ENCODE results near the gene SUPT20H. TPM values are rescaled to one million over a fixed set of nuclear protein-coding genes. Genes with fewer than 3 reads are reported as not detected.
A peak's percentile ranks its signal among the peaks of the same experiment; 100 is the strongest.

The SUPT20H gene
- polyA plus RNA-seq (2013, experiment 1 of 2; ENCODE audit: insufficient read length) = 58.2 TPM
- 45.7 TPM for polyA plus RNA-seq (2013, experiment 2 of 2; ENCODE audit: insufficient read length)

DNA sequence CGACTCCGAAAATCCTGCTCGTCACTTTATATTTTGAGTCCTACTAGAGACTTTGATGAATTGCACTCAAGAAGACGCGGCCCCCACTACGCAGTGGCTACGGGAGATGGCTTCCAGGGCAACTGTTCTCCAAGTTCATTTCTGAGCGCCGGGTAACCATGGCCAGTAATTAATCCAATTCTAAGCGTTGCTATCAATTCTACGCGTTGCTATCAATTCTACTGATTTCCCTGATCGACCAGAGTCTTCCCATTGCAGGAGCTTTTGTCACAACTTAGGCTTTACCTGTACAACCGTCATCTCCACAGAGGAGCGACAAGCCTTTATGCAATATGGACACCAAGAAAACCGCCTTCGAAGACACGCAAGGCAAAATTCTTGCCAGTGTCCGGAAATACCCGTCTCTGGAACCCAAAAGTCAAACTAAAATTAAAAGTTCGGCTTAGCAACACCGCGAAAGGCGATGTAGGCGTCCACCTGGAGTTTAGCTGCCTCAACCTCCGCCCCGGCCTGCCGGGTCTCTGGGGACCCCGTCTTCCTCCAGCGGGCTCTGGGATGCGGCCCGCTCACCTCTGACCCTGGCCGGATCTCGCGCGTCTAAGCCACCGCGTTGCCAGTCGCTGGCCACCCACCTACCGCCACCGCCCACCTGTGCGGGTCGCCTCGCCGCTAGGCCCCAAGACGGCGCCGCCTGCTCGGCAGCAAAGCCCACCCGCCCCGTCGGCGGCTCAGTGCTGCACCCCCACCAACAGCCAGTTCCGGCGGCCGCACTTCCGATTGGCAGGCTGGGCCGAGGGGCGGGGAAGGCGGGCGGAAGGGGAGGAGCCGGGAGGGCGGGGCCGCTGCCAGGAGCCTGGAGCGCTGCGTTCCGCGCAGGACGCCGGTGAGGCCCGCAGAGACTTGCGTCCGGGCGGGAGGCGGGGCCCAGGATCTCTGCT lies at the start of gene SUPT20H:
Gene SUPT20H (minus strand): TSS at position 779 of the 938 bp plus-strand sequence. CDS start 8,198 bp downstream, outside the sequence.
- peak; percentile 90 for DNase-seq

DNA sequence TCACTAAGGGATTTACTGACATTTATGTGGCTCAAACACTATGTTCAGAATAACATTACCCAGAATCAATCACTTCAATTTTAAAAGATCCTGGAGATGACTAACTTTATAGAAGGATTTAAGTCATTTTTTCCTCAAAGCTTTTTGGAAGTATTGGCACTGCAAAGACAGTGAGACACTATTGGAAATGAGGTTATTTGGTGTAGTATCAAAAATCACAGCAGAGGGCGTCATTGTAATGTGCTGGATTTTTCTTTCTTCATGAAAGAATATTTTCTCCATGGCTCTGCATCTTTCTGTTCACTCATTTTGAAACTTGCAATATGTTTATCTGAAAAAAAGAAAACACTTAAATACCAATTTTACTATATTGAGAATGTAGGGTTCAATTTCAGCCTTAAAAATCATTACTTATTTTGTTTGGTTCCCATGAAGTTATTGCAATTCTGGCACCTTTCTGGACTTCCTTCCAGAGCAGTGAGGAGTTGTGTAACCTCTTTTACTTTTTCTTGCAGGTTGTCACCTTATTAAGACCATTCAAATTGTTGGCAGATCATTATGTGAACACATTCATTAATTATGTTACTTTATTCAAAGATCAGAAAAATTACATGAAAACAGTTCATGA lies 49.7 kb upstream of the SUPT20H start:
- DNase-seq = peak; percentile 79

DNA sequence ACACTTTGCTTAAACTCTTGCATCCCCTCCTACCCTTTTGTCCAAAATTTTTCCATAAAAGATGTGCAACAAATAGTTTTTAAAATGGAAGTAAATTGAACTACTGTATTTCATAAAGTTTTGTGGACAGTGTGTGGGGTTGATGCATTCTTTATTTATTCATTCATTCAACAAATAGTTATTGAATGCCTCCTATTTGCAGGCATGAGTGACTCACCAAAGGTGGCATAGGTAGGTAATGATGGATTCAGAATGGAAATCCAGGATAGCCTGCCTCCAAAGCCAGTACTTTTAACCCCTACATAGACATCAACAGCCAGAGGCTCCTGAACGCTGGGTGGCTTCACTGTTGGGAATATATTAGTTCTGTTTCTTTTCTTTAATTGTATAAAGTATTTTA lies 48.4 kb upstream of the SUPT20H start:
- no peak for DNase-seq

DNA sequence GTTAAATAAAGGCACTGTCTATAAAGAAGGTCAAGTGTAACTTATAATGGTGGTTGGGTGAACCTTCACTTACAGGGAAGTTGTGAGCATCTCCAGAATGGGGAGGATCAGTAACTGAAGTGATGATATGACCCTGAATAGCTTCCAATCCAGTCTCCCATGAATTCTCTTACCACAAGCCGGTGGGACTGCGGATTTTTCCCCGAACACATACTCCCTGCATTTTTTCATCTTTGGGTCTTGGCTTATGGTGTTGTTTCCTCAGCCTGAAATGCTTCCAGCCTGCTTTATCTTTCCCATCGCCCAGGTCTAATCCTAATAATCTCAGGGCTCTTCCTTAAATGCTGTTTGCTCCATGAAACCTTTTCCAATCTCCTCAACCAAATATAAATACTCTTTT lies 48.0 kb upstream of the SUPT20H start:
- DNase-seq = no peak

DNA sequence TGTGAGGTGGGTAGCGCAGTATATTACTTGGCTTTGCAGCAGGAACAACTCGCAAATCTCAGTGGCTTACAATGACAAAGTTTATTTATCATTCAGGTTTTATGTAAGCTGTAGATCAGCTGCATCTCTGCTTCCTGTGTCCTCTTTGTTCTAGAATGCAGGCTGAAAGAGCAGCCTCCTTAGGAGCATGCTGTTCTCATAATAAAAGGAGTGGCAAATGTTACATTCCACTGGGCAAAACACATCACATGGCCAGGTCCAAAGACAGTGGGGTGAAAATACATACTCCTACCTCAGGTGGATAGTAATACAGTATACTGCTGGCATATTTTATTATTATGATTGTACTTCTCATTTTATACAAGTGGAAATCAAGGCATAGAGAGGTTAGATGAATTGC lies 47.2 kb upstream of the SUPT20H start:
- DNase-seq = no peak

DNA sequence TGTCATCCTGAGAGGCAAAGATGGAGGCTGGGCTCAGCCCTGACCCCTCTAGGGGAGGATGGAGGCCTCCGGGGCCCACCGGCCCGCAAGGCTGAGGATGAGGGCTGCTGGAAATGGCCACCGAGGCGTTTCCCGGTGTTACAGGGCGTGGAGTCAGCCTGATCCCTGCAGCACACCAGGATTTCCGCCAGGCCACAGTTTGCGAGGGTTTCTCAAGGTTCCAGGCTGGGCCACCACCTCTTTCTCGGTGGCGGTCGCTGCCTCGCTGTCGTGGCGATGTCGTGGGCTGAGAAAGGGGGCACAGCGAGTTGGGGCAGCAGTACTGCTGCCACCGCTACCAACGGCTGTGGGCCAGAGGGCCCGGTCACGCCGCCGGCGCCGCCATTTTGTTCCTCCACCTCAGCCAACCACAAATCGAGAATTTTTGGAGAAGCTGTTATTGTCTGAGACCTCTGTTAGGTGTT lies 45.8 kb upstream of the SUPT20H start, which contains the start of gene CSNK1A1L:
Gene CSNK1A1L (minus strand): TSS at position 414 of the 464 bp plus-strand sequence. CDS start 408 bp downstream, at position 6.
- no peak for DNase-seq

DNA sequence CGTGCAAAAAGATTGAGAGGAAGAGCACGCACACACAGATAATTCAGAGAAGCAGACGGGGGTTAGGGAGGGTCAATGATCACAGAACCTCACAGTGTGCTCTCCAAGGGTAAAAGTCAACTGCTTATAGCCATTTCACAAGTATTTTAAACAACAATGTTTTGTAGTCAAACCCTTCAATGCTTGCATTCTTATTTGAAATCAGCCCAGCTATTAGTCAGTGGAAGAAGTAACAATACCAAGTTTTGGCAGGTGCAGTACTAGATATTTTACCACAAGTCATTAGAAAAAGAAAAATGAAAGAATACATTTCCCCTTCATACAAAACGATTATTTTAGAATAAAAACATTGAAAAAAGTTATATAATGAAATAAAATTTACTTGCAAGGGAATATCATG lies 43.4 kb upstream of the SUPT20H start:
- DNase-seq = no peak

DNA sequence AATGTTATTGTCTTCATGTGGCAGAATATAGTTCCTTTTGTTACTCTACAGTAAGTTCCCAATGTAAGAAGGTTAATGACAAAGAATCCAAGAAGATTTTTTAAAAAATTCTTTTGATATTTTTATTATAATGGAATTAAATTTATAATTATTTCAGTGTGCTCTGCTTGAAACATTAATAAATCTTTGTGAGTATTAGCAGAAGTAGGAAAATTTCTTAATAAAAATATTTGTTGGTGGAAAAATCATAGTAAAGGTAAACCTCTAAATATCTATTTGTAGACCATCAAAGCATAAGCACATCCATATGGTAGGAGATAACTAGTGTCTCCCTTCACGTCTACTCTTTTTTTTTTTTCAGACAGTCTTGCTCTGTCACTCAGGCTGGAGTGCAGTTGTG lies 41.7 kb upstream of the SUPT20H start:
- DNase-seq = no peak

DNA sequence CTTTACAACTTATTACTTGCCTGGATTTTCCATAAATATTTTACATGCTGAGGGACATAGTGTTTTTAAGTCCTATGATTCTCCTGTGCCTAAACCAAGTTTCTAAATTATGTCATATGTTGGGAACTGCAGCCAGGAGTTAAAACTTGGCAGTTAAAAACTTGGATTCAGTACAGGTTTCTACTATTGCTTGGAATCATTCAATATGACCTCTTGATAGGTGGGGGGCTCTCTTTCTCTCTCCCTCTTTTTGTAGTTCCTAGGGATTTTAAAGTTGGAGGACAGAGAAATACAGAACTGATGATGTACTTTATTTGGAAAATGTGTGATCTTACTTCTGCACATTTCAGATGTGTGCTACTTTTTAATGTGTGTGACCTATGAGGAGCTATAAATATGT lies 41.2 kb upstream of the SUPT20H start:
- DNase-seq = no peak

DNA sequence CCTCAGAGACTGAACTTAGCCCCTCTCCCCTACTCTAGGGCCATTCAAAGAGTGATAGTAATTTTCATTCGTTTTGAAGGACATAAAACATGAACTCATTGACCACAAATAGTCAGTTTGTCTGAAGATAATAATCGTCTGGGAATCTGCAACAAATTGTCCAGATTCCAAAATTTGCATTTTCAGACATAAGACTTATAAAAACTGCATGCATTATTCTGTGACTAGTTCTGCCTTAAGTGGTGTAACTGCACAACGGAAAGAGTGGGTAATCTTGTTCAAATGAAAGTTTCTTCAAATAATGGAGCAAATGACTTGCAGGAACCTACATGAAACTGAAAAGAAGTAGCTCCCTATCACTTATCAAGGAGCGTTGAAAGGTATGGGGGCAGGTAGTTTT lies 37.6 kb upstream of the SUPT20H start:
- DNase-seq = peak; percentile 54

DNA sequence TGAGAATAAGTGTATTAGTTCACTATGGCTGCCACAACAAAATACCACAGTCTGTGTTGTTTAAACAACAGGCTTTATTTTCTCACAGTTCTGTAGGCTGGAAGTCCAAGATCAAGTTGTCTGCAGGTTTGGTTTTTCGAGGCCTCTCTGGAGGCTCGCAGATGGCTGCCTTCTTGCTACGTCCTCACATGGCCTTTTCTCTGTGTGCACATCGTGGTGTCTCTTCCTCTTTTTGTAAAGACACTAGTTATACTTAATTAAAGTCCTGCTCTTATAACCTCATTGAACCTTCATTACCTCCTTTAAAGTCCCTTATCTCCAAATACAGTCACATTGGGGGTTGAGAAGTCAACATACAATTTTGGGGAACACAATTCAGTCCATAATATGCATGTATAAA lies 35.4 kb upstream of the SUPT20H start:
- no peak for DNase-seq

DNA sequence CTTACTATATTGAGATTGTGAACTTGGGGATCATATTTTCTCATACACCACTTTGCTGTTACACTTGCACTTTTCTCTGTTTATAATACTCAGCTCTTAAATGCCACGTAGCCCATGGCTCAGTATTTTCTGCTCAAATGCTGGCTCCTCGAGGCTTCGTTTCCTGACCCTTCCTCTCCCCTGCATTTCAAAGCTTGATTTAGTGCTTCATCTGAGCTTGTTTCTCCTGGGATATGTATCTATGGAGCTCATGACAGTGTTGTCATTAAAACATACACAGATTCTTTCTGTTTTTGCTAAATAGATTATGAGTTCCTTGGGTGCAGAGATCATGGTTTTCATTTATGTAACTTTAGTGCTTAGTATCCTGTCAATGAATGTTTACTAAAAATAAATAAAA lies 34.6 kb upstream of the SUPT20H start:
- DNase-seq = no peak

DNA sequence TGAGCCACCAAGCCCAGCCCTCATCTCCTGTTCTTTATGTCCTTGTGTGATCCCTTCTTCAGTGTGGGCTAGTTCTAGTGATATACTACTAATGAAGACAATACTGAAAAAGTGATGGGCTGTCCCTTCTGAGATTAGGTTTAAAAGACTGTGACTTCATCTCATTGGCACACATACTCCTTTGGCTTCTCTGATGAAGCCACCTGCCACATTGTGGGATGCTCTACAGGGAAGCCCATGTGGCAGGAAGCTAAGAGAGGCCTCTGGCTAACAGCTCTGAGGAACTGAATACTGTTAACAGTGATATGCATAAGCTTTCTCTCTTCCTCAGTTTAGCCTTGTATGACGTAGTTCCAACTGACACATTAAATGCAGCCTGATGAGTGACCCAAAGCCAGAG lies 32.3 kb upstream of the SUPT20H start:
- no peak for DNase-seq

DNA sequence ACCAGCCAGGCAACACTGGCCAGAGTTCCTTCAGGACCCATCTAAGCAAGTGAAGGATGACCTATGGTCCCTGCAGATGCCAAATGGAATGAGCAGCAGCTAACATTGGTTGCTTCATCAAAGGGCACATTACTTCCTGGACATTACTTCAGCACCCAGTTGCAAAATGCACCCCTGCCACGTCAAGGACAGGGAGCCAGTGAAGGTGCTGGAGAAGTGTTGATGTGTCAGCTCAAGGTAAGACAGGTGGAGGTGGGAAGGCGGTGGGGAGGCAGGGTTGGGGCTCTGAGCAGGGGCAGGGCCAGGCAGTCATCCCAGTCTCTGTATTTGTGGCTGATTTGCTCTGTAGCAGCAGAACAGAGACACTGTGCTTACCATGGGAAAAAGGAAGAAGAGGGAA lies 31.4 kb upstream of the SUPT20H start:
- no peak for DNase-seq

DNA sequence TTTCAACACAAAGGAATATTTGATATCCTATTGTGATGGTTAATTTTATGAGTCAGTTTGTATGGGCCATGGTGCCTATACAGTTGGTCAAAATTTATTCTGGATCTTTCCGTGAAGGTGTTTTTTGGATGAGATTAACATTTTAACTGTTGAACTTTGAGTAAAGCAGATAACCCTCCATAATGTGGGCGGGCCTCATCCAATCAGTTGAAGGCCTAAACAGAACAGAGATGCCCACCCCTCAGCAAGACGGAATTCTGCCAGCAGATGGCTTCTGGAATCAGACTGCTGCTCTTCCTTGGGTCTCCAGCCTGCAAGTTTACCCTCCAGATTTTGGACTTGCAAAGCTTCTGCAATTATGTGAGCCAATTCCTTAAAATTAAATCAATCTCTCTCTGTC lies 30.0 kb upstream of the SUPT20H start:
- DNase-seq = no peak

DNA sequence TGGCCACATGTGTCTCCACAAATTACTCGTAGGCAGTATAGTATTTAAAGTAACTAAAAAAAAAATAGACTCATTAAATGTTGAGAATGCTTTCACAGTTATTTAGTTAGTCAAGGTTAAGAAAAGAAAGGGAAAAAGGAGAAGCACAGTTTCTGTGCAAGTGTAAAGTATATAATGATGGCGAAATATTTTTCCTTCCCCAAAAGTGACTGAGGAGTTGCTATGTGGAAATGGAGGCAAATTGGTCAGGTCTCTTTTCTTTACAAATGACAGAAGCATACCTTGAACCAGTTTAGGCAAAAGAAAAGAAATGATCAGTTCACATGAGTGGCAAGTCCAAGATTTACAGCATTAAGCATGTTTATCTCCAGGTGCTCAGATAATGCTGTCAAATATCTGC lies 28.0 kb upstream of the SUPT20H start:
- DNase-seq = no peak

DNA sequence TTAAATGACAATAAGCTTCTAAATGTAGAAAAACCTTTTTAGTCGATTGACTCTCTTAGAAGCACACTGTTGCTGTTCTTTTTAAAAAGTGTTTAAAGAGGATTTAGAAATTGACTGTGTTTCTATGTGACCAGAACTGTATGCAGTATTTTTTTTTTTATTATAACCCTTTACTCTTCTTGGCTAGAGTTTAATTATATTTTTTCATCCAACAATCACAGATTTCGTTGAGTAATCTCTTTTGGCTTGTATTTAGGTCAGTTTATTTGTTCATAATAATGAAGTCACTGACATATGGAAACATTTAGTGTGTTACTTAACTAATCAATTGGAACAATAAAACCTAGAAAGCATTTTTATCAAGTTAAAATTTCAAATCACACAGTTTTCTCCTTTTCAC lies 26.1 kb upstream of the SUPT20H start:
- DNase-seq = no peak

DNA sequence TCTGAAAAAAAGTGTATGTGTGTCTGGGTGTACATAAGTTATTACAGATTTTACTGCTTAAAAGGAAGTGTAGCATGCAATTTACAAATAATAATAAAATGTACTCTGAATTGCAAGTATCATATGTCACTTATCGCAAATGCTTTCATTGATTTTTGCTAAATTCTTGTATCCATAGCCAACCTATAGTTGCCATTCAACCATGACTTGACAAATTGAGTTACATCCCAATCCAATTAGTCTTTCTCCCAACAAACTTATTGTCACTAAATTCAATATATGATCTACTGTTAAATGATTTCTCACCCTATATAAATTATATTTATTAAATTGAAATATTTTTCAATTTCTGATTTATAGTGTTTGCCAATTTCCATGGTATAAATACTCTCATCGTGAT lies 17.3 kb upstream of the SUPT20H start:
- no peak for DNase-seq

DNA sequence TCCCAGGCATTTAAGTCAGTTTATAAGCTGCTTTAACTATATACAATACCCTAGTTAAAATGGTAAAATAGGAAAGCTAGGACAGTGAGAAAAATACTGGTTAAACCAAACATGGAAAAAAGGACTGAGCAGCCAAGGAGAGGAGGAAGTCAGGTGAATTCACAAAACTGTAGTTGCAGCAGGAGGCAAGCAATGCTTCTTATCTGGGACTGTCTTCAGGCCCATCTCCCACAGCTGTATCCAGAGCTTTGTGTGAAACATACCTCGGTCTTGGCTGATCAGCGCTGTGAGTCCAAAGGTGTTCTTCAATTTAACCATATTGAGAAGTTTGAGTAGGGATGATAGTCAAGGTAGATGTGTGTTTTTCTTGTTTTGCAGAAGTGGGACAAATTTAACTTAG lies 15.7 kb upstream of the SUPT20H start:
- DNase-seq = no peak

DNA sequence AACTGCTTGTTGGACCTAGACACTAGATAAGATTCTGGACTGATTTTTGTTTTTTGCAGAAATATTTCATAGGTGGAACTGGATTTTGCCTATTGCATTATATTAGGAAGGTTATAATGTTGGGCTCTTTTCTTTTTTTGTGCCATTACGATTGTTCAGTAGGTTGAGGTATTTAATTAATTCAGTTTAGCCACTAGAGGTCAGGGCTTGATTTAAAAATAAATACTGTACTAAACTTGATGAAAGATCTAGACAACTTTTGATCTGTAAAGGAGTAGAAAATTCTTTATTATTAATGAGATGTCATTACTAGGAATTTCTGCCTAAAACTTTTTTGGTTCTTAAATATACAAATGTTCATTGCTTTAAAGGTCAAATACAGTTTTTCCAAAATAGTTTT lies 15.2 kb upstream of the SUPT20H start:
- DNase-seq = peak; percentile 67

DNA sequence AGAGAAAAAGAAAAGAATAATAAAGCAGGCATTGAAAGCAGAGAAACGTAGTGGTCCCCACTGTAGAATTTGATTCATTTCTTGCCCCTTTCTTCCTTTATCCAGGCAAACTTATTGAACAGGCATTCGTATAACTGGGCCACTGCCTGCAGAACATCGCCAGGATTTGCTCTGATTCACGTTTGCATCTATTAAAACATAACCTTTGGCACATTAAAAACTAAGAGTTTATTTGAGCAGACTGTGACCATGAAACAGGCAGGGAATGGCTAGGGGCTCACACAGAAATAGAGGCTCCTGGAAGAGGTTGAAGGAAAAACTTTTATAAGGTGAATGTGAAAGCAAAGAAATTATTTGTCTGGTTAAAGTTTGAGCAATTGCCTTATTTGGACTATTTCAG lies 12.5 kb upstream of the SUPT20H start:
- DNase-seq = no peak

DNA sequence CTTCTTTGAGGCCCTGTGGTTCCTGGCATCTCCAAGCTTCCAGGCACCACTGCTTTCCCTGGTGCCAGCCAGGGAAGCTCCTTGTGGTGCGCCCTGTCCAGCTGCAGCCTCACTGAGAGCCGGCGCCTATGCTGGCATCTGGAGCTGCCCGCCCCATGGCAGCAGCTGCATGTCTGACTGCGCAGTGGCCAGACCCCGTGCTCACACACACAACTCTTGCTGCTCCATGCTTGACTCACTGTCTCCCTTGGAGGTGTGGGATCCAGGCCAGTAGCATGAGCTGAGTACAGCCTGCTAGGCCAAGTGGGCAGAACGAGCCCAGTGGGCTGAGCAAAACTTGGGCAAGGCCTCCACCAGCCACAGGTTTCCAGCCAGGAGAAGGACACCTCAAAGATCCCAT lies 11.5 kb upstream of the SUPT20H start:
- DNase-seq = peak; percentile 4

DNA sequence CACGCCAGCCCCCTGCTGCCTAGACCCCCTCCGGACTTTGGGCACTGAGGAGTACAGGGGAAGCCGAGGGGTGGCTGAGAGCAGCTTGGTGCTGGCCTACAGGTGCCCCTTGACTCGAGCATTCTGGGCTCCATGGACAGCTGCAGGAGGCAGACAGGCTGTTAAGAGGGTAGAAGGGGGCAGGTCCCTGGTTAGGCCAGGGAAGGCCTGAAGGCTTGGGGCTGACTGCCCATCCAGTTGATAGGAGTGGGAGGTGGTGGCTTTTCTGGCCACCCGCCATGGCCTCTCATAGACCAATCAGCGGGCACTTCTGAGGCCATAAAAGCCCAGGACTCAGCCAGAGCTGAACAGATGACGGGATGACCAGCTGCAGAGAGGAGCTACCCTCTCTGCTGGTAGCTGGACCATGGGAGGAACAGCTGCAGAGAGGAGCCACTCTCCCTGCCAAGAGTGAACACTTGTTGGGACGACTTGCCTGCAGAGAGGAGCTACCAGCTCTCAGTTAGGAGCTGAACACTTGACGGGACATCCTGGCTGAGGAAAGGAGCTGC lies 10.7 kb upstream of the SUPT20H start:
- DNase-seq = no peak
